ENCODE measurements around the gene ENDOG.
"Not testable (repeated sequence)": the region's sequence is repeated elsewhere in the genome, so short reads cannot be mapped to it uniquely, and the experiment has no call there.

Gene ENDOG

DNA sequence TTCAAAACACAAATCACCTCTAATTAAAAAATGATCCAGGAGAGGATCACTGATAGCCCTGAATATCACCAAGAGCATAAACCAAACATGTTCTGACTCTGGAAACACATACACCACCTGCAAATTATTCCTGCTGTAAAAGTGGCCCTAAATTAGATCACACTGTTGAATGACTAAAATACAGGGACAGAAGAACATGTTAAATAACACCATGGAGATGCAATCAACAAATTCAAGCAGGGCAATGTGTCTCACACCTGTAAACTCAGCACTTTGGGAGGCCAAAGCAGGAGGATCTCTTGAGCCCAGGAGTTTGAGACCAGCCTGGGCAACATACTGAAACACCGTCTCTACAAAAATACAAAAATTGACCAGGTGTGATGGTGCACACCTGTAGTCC, 29.5 kb downstream of the ENDOG start:
- TF ChIP-seq, protein P1, sequence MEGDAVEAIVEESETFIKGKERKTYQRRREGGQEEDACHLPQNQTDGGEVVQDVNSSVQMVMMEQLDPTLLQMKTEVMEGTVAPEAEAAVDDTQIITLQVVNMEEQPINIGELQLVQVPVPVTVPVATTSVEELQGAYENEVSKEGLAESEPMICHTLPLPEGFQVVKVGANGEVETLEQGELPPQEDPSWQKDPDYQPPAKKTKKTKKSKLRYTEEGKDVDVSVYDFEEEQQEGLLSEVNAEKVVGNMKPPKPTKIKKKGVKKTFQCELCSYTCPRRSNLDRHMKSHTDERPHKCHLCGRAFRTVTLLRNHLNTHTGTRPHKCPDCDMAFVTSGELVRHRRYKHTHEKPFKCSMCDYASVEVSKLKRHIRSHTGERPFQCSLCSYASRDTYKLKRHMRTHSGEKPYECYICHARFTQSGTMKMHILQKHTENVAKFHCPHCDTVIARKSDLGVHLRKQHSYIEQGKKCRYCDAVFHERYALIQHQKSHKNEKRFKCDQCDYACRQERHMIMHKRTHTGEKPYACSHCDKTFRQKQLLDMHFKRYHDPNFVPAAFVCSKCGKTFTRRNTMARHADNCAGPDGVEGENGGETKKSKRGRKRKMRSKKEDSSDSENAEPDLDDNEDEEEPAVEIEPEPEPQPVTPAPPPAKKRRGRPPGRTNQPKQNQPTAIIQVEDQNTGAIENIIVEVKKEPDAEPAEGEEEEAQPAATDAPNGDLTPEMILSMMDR (IDR thresholded peaks at IDR 0.05; ENCODE audit: low read depth, low read length) = no peak
- TF ChIP-seq POLR2A (IDR thresholded peaks at IDR 0.05; ENCODE audit: extremely low read depth, insufficient read length) (no peak), MYC (IDR thresholded peaks at IDR 0.05; ENCODE audit: low read depth, low read length) (no peak)
- TF ChIP-seq, protein P2, sequence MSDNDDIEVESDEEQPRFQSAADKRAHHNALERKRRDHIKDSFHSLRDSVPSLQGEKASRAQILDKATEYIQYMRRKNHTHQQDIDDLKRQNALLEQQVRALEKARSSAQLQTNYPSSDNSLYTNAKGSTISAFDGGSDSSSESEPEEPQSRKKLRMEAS (IDR thresholded peaks at IDR 0.05; ENCODE audit: low read depth, low read length) = no peak
- DNase-seq (ENCODE audit: low read depth) = no peak
- no peak overlapping the region for H3K4me3 ChIP-seq (ENCODE audit: low read depth, low read length)

DNA sequence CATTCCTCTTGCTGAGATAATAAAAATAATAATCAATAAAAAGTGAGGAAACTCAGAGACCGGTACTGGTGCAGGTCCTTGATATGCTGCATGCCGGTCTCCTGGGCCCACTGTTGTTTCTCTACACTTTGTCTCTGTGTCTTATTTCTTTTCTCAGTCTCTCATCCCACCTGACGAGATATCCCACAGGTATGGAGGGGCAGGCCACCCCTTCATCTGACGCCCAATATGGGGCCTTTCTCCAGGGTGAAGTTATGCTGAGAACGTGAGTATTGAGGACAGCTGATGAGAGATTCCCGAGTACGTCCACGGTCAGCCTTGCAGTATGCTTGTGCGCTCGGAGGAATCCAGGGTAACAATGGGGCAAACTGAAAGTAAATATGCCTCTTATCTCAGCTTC, 32.7 kb downstream of the ENDOG start:
- not testable (repeated sequence) for H3K4me3 ChIP-seq (ENCODE audit: low read depth, low read length); DNase-seq (ENCODE audit: low read depth)

DNA sequence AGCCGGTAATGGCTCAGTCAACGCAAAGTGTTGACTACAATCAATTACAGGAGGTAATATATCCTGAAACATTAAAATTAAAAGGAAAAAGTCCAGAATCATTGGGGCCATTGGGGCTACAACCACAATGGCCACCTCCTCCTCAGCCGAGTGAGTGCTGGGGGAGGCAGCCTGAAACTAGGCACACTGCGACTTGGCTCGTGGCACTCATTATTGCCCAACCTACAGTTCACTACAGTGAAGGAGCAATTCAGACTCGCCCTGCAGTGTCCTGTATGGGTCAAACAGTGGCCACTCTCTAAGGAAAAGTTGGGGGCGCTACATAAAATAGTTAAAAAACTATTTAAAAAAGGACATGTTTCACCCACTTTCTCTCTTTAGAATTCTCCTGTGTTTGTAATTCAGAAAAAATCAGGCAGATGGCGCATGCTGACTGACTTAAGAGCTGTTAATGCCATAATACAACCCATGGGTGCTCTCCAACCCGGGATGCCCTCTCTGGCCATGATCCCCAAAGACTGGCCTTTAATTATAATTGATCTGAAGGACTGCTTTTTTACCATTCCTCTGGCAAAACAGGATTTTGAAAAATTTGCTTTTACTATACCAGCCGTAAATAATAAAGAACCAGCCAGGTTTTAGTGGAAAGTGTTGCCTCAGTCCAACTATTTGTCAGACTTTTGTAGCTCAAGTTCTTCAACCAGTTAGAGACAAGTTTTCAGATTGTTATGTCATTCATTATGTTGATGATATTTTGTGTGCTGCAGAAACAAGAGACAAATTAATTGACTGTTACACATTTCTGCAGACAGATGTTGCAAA, 33.7 kb downstream of the ENDOG start:
- TF ChIP-seq, protein P1 (IDR thresholded peaks at IDR 0.05; ENCODE audit: low read depth, low read length) = peak; percentile 37
- DNase-seq (ENCODE audit: low read depth) = peak; percentile 64
- H3K4me3 ChIP-seq (ENCODE audit: low read depth, low read length) = not testable (repeated sequence)

DNA sequence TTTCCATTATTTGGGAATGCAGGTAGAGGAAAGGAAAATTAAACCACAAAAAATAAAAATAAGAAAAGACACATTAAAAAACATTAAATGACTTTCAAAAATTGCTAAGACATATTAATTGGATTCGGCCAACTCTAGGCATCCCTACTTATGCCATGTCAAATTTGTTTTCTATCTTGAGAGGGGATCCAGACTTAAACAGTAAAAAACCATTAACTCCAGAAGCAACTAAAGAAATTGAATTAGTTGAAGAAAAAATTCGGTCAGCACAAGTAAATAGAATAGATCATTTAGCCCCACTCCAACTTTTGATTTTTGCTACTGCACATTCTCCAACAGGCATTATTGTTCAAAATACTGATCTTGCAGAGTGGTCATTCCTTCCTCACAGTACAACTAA, 34.3 kb downstream of the ENDOG start:
- not testable (repeated sequence) for DNase-seq (ENCODE audit: low read depth); H3K4me3 ChIP-seq (ENCODE audit: low read depth, low read length)

DNA sequence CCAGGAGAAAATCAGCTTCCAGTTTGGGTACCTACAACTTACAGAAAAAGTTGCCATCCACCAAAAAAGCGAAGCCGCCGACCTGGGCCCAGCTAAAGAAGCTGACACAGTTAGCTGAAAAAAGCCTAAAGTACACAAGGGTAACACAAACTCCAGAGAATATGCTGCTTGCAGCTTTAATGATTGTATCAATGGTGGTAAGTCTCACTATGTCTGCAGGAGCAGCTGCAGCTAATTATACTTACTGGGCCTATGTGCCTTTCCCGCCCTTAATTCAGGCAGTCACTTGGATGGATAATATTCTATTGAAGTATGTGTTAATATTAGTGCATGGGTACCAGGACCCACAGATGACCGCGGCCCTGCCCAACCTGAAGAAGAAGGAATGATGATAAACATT, 36.2 kb downstream of the ENDOG start:
- not testable (repeated sequence) for H3K4me3 ChIP-seq (ENCODE audit: low read depth, low read length)

DNA sequence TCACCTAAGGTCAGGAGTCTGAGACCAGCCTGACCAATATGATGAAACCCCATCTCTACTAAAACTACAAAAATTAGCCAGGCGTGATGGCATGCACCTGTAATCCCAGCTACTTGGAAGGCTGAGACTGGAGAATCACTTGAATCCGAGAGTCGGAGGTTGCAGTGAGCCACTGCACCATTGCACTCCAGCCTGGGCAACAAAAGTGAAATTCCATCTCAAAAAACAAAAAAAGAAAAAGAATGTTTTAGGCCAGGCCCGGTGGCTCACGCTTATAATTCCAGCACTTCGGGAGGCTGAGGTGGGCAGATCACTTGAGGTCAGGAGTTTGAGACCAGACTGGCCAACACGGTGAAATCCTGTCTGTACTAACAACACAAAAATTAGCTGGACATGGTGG, 40.2 kb downstream of the ENDOG start:
- not testable (repeated sequence) for H3K4me3 ChIP-seq (ENCODE audit: low read depth, low read length); DNase-seq (ENCODE audit: low read depth)

More for the DNA sequence above, 36.2 kb downstream of the ENDOG start:
- DNase-seq (ENCODE audit: low read depth) = not testable (repeated sequence)

DNA sequence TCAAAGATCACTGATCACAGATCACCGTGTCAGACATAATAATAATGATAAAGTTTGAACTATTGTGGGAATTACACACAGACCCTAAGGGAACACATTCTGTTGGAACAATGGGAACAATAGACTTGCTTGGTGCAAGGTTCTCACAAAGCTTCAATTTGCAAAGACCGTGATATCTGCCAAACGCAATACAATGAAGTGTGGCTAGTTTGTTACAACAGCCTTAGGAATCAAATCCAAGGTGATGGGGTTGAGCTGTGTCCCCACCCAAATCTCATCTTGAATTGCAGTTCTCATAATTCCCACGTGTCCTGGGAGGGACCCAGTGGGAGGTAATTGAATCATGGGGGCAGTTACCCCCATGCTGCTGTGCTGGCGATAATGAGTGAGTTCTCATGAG, 42.6 kb downstream of the ENDOG start:
- no peak for TF ChIP-seq POLR2A (IDR thresholded peaks at IDR 0.05; ENCODE audit: extremely low read depth, insufficient read length)
- no peak for TF ChIP-seq MYC (IDR thresholded peaks at IDR 0.05; ENCODE audit: low read depth, low read length)
- TF ChIP-seq, protein P2 (IDR thresholded peaks at IDR 0.05; ENCODE audit: low read depth, low read length) = no peak
- TF ChIP-seq, protein P1 (IDR thresholded peaks at IDR 0.05; ENCODE audit: low read depth, low read length) = no peak
- DNase-seq (ENCODE audit: low read depth) = no peak
- no peak overlapping the region for H3K4me3 ChIP-seq (ENCODE audit: low read depth, low read length)

DNA sequence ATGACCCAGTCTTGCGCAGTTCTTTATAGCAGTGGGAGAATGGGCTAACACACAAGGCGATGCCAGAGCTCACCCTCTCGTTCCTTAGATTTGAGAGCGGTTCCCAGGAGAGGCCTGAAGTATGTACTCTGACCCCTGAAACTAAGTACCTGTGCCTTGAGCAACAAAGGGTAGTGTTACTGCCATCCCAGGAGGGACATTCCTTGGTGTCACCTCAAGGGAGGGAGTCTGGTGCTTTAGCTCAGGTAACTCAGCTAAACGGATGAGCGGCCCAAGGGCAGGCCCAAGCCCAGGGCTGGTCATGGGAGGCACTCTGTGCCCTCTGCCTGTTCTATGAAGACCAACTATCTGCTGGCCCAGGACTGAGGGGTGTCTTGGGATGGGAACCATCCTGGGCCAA, 43.2 kb downstream of the ENDOG start:
- no peak for DNase-seq (ENCODE audit: low read depth)
- TF ChIP-seq POLR2A (IDR thresholded peaks at IDR 0.05; ENCODE audit: extremely low read depth, insufficient read length) (no peak), MYC (IDR thresholded peaks at IDR 0.05; ENCODE audit: low read depth, low read length) (no peak)
- TF ChIP-seq, protein P1 (IDR thresholded peaks at IDR 0.05; ENCODE audit: low read depth, low read length) = no peak
- TF ChIP-seq, protein P2 (IDR thresholded peaks at IDR 0.05; ENCODE audit: low read depth, low read length) = no peak
- no peak overlapping the region for H3K4me3 ChIP-seq (ENCODE audit: low read depth, low read length)
